CD4-positive, alpha-beta T cell treated with Interleukin-15 for 1 hour (primary cell): ENCODE measurements around the gene IL1RAP.
"Not testable (repeated sequence)": the region's sequence is repeated elsewhere in the genome, so short reads cannot be mapped to it uniquely, and the experiment has no call there.

Source experiments
- DNase-seq: peaks from one replicate; pipeline ENCODE4 v3.0.0-alpha.2; 2020

IL1RAP gene

GRCh38 chr3:190617185-190617584 is 103.3 kb downstream of the IL1RAP start:
- peak; percentile 82 for DNase-seq

GRCh38 chr3:190618330-190619030 is 104.6 kb downstream of the IL1RAP start:
- no peak for DNase-seq

GRCh38 chr3:190619353-190619752 is 105.5 kb downstream of the IL1RAP start:
- no peak for DNase-seq

- no peak for DNase-seq
Measured at GRCh38 chr3:190619761-190620160, 105.9 kb downstream of the IL1RAP start.

GRCh38 chr3:190620886-190621608 is 107.2 kb downstream of the IL1RAP start:
- DNase-seq = no peak

- DNase-seq = no peak
Measured at GRCh38 chr3:190621927-190622326, 108.0 kb downstream of the IL1RAP start.

- no peak for DNase-seq
Measured at GRCh38 chr3:190624282-190624681, 110.4 kb downstream of the IL1RAP start.

GRCh38 chr3:190626951-190627620 is 113.2 kb downstream of the IL1RAP start:
- no peak for DNase-seq

GRCh38 chr3:190629088-190629487 is 115.2 kb downstream of the IL1RAP start:
- no peak for DNase-seq

GRCh38 chr3:190631295-190631694 is 117.4 kb downstream of the IL1RAP start:
- DNase-seq = no peak

- DNase-seq = no peak
Measured at GRCh38 chr3:190641564-190641963, 127.7 kb downstream of the IL1RAP start.

- DNase-seq = no peak
Measured at GRCh38 chr3:190642016-190642415, 128.1 kb downstream of the IL1RAP start.

GRCh38 chr3:190644035-190644434 is 130.2 kb downstream of the IL1RAP start:
- DNase-seq = no peak

GRCh38 chr3:190644766-190645165 is 130.9 kb downstream of the IL1RAP start:
- DNase-seq = no peak

GRCh38 chr3:190645932-190646460 is 132.1 kb downstream of the IL1RAP start:
- no peak for DNase-seq

GRCh38 chr3:190646996-190647395 is 133.1 kb downstream of the IL1RAP start:
- no peak for DNase-seq

- no peak for DNase-seq
Measured at GRCh38 chr3:190655933-190656332, 142.0 kb downstream of the IL1RAP start.

- DNase-seq = no peak
Measured at GRCh38 chr3:190658106-190658505, 144.2 kb downstream of the IL1RAP start.

GRCh38 chr3:190666821-190667220 is 152.9 kb downstream of the IL1RAP start:
- DNase-seq = no peak

- no peak for DNase-seq
Measured at GRCh38 chr3:190671658-190672057, 157.8 kb downstream of the IL1RAP start.

- no peak for DNase-seq
Measured at GRCh38 chr3:190673148-190673547, 159.3 kb downstream of the IL1RAP start.

GRCh38 chr3:190676481-190676880 is 162.6 kb downstream of the IL1RAP start:
- no peak for DNase-seq

- DNase-seq = no peak
Measured at GRCh38 chr3:190677001-190677400, 163.1 kb downstream of the IL1RAP start.

- DNase-seq = not testable (repeated sequence)
Measured at GRCh38 chr3:190677868-190678267, 164.0 kb downstream of the IL1RAP start.
